Measurements from ENCODE around the gene RPL10L. TPM values are rescaled to one million over a fixed set of nuclear protein-coding genes. Genes with fewer than 3 reads are reported as not detected.

Gene RPL10L
- not detected in 2 replicates for total RNA-seq (2014; rRNA removed; shearing (Covaris generic))

- no peak for DNase-seq (ENCODE audit: low spot score)
Observed at GRCh38 chr14:46651526-46652144, at the start of gene RPL10L. TSS of gene RPL10L (minus strand) at chr14:46651781. CDS start at chr14:46651736, 45 bp downstream.

GRCh38 chr14:46691819-46692218 is 40.2 kb upstream of the RPL10L start:
- DNase-seq (ENCODE audit: low spot score), result no peak

- DNase-seq (ENCODE audit: low spot score), result peak; percentile 10
Observed at GRCh38 chr14:46686652-46687051, 35.1 kb upstream of the RPL10L start.

GRCh38 chr14:46672128-46672527 is 20.5 kb upstream of the RPL10L start:
- DNase-seq (ENCODE audit: low spot score), result no peak

GRCh38 chr14:46663382-46663781 is 11.8 kb upstream of the RPL10L start:
- no peak for DNase-seq (ENCODE audit: low spot score)

- peak; percentile 20 for DNase-seq (ENCODE audit: low spot score)
Observed at GRCh38 chr14:46661728-46662127, 10.1 kb upstream of the RPL10L start.

- no peak for DNase-seq (ENCODE audit: low spot score)
Observed at GRCh38 chr14:46653031-46653755, 1.6 kb upstream of the RPL10L start.

GRCh38 chr14:46646796-46647195 is 4.8 kb downstream of the RPL10L start:
- no peak for DNase-seq (ENCODE audit: low spot score)

GRCh38 chr14:46626876-46627275 is 24.7 kb downstream of the RPL10L start:
- no peak for DNase-seq (ENCODE audit: low spot score)

Data from H4 (cell line).